ENCODE measurements around the gene TBXAS1.

Gene TBXAS1

GRCh38 chr7:140007051-140007690, 178.1 kb downstream of the TBXAS1 start:
- no peak for DNase-seq

- DNase-seq = no peak
These were observed 179.9 kb downstream of the TBXAS1 start for GRCh38 chr7:140008755-140009610.

GRCh38 chr7:140009735-140010134, 180.7 kb downstream of the TBXAS1 start:
- DNase-seq = no peak

GRCh38 chr7:140010194-140010895, 181.3 kb downstream of the TBXAS1 start:
- DNase-seq = no peak

GRCh38 chr7:140013676-140014075, 184.6 kb downstream of the TBXAS1 start:
- DNase-seq = no peak

- DNase-seq = no peak
These were observed 185.1 kb downstream of the TBXAS1 start for GRCh38 chr7:140014123-140014522.

GRCh38 chr7:140015471-140015970, 186.5 kb downstream of the TBXAS1 start:
- no peak for DNase-seq

- DNase-seq = no peak
These were observed 187.5 kb downstream of the TBXAS1 start for GRCh38 chr7:140016540-140016939.

- no peak for DNase-seq
These were observed 188.0 kb downstream of the TBXAS1 start for GRCh38 chr7:140017034-140017433.

- DNase-seq = no peak
These were observed 188.5 kb downstream of the TBXAS1 start for GRCh38 chr7:140017543-140017942.

GRCh38 chr7:140018125-140019043, 189.3 kb downstream of the TBXAS1 start:
- no peak for DNase-seq

- DNase-seq = no peak
These were observed 190.1 kb downstream of the TBXAS1 start for GRCh38 chr7:140019172-140019571.

GRCh38 chr7:140019606-140020005, 190.5 kb downstream of the TBXAS1 start:
- DNase-seq = no peak

GRCh38 chr7:140021603-140022002, 192.5 kb downstream of the TBXAS1 start:
- DNase-seq = no peak

GRCh38 chr7:140022582-140023211, 193.6 kb downstream of the TBXAS1 start:
- DNase-seq = no peak

- no peak for DNase-seq
These were observed 194.7 kb downstream of the TBXAS1 start for GRCh38 chr7:140023728-140024127.

- DNase-seq = no peak
These were observed 195.5 kb downstream of the TBXAS1 start for GRCh38 chr7:140024585-140024984.

GRCh38 chr7:140025241-140025640, 196.2 kb downstream of the TBXAS1 start:
- no peak for DNase-seq

- no peak for DNase-seq
These were observed 196.9 kb downstream of the TBXAS1 start for GRCh38 chr7:140025814-140026433.

- DNase-seq = no peak
These were observed 197.9 kb downstream of the TBXAS1 start for GRCh38 chr7:140026935-140027334.

- no peak for DNase-seq
These were observed 198.8 kb downstream of the TBXAS1 start for GRCh38 chr7:140027858-140028257.

Measured in NCI-H1105 treated with DMSO at 0.1 percent for 48 hours (cell line).